Measurements from ENCODE around the gene IZUMO1.

GRCh38 chr19:48750351-48750750 is 3.6 kb upstream of the IZUMO1 start:
- no peak for TF ChIP-seq POLR2AphosphoS5 (IDR thresholded peaks at IDR 0.05; ENCODE audit: low read depth, low read length)
- no peak for TF ChIP-seq POLR2A (IDR thresholded peaks at IDR 0.05; ENCODE audit: low read depth, low read length)
- TF ChIP-seq TAF1 (IDR thresholded peaks at IDR 0.05; ENCODE audit: borderline replicate concordance, low read depth, low read length): no peak

Measured in GM12892 (cell line).